Ovary (tissue), 3 donors: Measurements from ENCODE around the gene CNDP2.

Experiments
- POLR2A ChIP-seq: fragments of 450-650 bp; IDR thresholded peaks from one replicate; pipeline ENCODE4 v1.6.1; 2017; ENCODE audit warnings: antibody characterized with exemption, mild to moderate bottlenecking, moderate library complexity
- TF ChIP-seq, protein P1 (sequence below), 3 donors: fragments of 450-650 bp in 2 of 3; fragments of 200-600 bp in 1 of 3; IDR thresholded peaks; one replicate each; pipeline versions ENCODE4 v1.5.1 to v1.8.0; 2016 to 2022; ENCODE audit warnings: antibody characterized with exemption in 3 of 3, mild to moderate bottlenecking in 1 of 3
- donor health status: DM: no; HTN: no; CAD: no.

DNA sequence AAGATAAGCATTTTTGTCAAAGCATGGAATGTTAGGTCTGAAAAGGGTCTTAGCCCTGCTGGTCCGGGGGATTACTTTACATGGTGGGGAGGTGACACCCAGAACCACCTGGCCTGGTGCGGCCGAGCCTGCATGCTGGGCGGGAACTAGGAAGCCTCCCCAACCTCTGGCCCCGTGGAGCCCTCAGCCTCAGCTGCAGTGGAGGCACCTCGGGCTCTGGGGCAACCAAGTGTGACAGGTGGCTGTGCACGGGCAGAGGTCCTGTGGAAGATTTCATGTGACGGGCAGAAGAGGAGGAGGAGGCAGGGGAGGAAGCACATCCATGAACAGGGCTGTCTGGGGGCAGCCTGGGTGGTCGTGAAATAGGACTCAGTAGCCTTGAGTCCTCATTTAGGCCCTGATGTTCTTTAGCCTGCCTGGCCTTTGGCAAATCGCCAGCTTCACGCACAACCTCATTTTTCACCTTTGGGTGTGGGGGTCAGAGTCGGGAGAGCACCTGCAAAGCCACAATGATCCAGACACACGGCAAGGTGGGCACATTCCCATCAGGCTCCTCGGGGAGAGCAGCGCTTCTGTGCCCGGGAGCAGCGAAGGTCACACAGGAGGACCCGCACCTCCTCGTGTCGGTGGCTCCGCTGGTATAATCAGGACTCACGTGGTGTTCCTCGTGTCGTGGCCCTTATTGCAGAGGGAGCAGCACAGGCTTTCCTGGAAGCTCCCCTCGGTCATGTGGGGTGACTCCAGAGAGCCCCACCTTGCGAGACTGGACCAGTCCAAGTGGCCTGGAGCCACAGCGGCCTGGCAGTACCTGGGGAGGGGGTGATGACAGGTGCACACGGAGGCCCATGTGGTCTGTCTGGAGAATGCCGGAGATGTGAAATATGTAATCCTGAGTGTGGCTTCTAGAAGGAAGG lies 13.9 kb downstream of the CNDP2 start:
- no peak for TF ChIP-seq POLR2A
- TF ChIP-seq, protein P1, sequence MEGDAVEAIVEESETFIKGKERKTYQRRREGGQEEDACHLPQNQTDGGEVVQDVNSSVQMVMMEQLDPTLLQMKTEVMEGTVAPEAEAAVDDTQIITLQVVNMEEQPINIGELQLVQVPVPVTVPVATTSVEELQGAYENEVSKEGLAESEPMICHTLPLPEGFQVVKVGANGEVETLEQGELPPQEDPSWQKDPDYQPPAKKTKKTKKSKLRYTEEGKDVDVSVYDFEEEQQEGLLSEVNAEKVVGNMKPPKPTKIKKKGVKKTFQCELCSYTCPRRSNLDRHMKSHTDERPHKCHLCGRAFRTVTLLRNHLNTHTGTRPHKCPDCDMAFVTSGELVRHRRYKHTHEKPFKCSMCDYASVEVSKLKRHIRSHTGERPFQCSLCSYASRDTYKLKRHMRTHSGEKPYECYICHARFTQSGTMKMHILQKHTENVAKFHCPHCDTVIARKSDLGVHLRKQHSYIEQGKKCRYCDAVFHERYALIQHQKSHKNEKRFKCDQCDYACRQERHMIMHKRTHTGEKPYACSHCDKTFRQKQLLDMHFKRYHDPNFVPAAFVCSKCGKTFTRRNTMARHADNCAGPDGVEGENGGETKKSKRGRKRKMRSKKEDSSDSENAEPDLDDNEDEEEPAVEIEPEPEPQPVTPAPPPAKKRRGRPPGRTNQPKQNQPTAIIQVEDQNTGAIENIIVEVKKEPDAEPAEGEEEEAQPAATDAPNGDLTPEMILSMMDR (IDR thresholded peaks at IDR 0.05): no peak
